Caco-2 (cell line): ENCODE data around the gene RSF1. TPM values are rescaled to one million over a fixed set of nuclear protein-coding genes. Genes with fewer than 3 reads are reported as not detected.
"Not testable (repeated sequence)": the region's sequence is repeated elsewhere in the genome, so short reads cannot be mapped to it uniquely, and the experiment has no call there.

Source experiments
- BruUV-seq: library from RNA; stranded (reverse); fragments of 400-500 nt; replicated peaks from 2 replicates; lab custom pipeline; 2021; lab: Mats Ljungman, UMichigan
- CTCF ChIA-PET: fragments of 300-600 bp; sonication (Branson Sonifier 250); formaldehyde crosslinking; loops from one replicate; lab custom pipeline; 2022; ENCODE audit warnings: antibody characterized with exemption; lab: Charles Lee
- POLR2A ChIA-PET: fragments of 300-600 bp; sonication (Branson Sonifier 250); formaldehyde crosslinking; loops from one replicate; lab custom pipeline; 2022; ENCODE audit warnings: antibody characterized with exemption; lab: Charles Lee
- DNase-seq, 2 experiments: peaks; one replicate each; pipeline versions ENCODE4 v3.0.0 to v3.0.0-alpha.2; 2020 to 2022
- H3K27me3 ChIP-seq: replicated peaks from 2 replicates; pipeline ENCODE4 v1.6.0; 2011; ENCODE audit warnings: low read length; ENCODE audit not compliant: control insufficient read depth, insufficient read depth
- H3K36me3 ChIP-seq: 2 replicates; pipeline ENCODE4 v1.5.1; 2011; ENCODE audit warnings: low read length; ENCODE audit not compliant: control insufficient read depth, insufficient read depth
- H3K4me1 ChIP-seq: fragments of 250-450 bp; sonication (Bioruptor Pico); 2 replicates; pipeline ENCODE4 v1.5.1; 2020; ENCODE audit warnings: mild to moderate bottlenecking
- H3K4me3 ChIP-seq: 2 replicates; pipeline ENCODE4 v1.5.1; 2011; ENCODE audit warnings: low read depth, mild to moderate bottlenecking, control low read depth, low read length
- H3K9me3 ChIP-seq: fragments of 250-450 bp; sonication (Bioruptor Pico); 2 replicates; pipeline ENCODE4 v1.5.1; 2020; ENCODE audit warnings: mild to moderate bottlenecking, moderate library complexity
- H3K27ac Mint-ChIP-seq: one replicate; pipeline ENCODE4 v1.8.0; 2022; ENCODE audit warnings: mixed read lengths; ENCODE audit not compliant: unreplicated experiment
- H3K27me3 Mint-ChIP-seq: one replicate; pipeline ENCODE4 v1.8.0; 2022; ENCODE audit warnings: mixed read lengths; ENCODE audit not compliant: insufficient read depth, unreplicated experiment
- H3K36me3 Mint-ChIP-seq: one replicate; pipeline ENCODE4 v1.8.0; 2022; ENCODE audit warnings: mild to moderate bottlenecking, mixed read lengths; ENCODE audit not compliant: insufficient read depth, unreplicated experiment
- H3K4me1 Mint-ChIP-seq: one replicate; pipeline ENCODE4 v1.8.0; 2022; ENCODE audit warnings: low read depth, mixed read lengths; ENCODE audit not compliant: unreplicated experiment
- H3K4me3 Mint-ChIP-seq: one replicate; pipeline ENCODE4 v1.8.0; 2022; ENCODE audit warnings: mild to moderate bottlenecking, moderate library complexity, mixed read lengths; ENCODE audit not compliant: unreplicated experiment
- H3K9me3 Mint-ChIP-seq: one replicate; pipeline ENCODE4 v1.8.0; 2022; ENCODE audit warnings: mixed read lengths; ENCODE audit not compliant: unreplicated experiment
- intact Hi-C: fragments of 100-400 bp; cut with micrococcal nuclease; formaldehyde crosslinking; loops from one replicate; pipeline ENCODE4 v1.10.0; 2022; ENCODE audit not compliant: unreplicated experiment
- total RNA-seq: library from RNA; stranded (reverse); gene quantifications from 2 replicates; pipeline ENCODE4 v1.2.3, GENCODE V29; 2022
- TF ChIP-seq, protein P1 (sequence below), 2 experiments: fragments of 200-600 bp in 1 of 2; IDR thresholded peaks; 1 replicate in 1 of 2; 2 replicates in 1 of 2; pipeline versions ENCODE4 v1.5.1 to v1.8.0; 2011 to 2022; ENCODE audit warnings: antibody characterized with exemption in 1 of 2, control low read depth in 1 of 2, inconsistent platforms in 1 of 2, low read depth in 1 of 2, low read length in 1 of 2, mild to moderate bottlenecking in 1 of 2, moderate library complexity in 1 of 2; ENCODE audit not compliant: insufficient read depth in 1 of 2, severe bottlenecking in 1 of 2, unreplicated experiment in 1 of 2

Gene RSF1
- total RNA-seq, 1 experiment from 2014 or later = 121 TPM

GRCh38 chr11:77636731-77637344 lies 183.7 kb downstream of the RSF1 start:
- Histone ChIP-seq H3K4me1 (peaks cover 4% of the 10 kb centered on the region), H3K36me3 (no peaks in the 10 kb centered on the region), H3K27me3 (no peaks in the 10 kb centered on the region), H3K9me3 (peaks cover 7% of the 10 kb centered on the region; the same call in 1 of the 2 replicates), H3K4me3 (peak overlapping the region; percentile 80)
- Mint-ChIP-seq H3K9me3 (no peaks in the 10 kb centered on the region), H3K27ac (peak overlapping the region; percentile 85), H3K4me1 (peaks cover 15% of the 10 kb centered on the region), H3K27me3 (no peaks in the 10 kb centered on the region), H3K4me3 (peak overlapping the region; percentile 88), H3K36me3 (peaks cover 44% of the 10 kb centered on the region)
- DNase-seq = no peak
- CTCF ChIA-PET = no interaction called here
- BruUV-seq = TSS peak; percentile 77
- intact Hi-C loops = loop anchor here (1.0 to 2.0 kb wide), 4 partner anchors 33 to 358 kb away; partner anchors contain the start of genes AAMDC, INTS4 and RSF1
- POLR2A ChIA-PET = interaction anchor here (0.8 kb wide), 1 partner anchor 358 kb away, joined by 6 read pairs; the partner anchor contains the start of gene INTS4
- TF ChIP-seq, protein P1, sequence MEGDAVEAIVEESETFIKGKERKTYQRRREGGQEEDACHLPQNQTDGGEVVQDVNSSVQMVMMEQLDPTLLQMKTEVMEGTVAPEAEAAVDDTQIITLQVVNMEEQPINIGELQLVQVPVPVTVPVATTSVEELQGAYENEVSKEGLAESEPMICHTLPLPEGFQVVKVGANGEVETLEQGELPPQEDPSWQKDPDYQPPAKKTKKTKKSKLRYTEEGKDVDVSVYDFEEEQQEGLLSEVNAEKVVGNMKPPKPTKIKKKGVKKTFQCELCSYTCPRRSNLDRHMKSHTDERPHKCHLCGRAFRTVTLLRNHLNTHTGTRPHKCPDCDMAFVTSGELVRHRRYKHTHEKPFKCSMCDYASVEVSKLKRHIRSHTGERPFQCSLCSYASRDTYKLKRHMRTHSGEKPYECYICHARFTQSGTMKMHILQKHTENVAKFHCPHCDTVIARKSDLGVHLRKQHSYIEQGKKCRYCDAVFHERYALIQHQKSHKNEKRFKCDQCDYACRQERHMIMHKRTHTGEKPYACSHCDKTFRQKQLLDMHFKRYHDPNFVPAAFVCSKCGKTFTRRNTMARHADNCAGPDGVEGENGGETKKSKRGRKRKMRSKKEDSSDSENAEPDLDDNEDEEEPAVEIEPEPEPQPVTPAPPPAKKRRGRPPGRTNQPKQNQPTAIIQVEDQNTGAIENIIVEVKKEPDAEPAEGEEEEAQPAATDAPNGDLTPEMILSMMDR (IDR thresholded peaks at IDR 0.05; ENCODE audit: insufficient read depth in 1 of 2, low read depth in 1 of 2, low read length in 1 of 2, severe bottlenecking in 1 of 2, unreplicated experiment in 1 of 2) = no peak

- H3K4me1 ChIP-seq, H3K9me3 ChIP-seq, H3K9me3 Mint-ChIP-seq, H3K27me3 Mint-ChIP-seq, BruUV-seq, POLR2A ChIA-PET, H3K4me3 Mint-ChIP-seq, H3K36me3 ChIP-seq, DNase-seq, intact Hi-C loops, H3K4me3 ChIP-seq, H3K27ac Mint-ChIP-seq, H3K27me3 ChIP-seq: not testable (repeated sequence)
- H3K36me3 Mint-ChIP-seq = peaks cover 60% of the 10 kb centered on the region
- H3K4me1 Mint-ChIP-seq = peaks cover 22% of the 10 kb centered on the region
- CTCF ChIA-PET = interaction anchor here (1.2 kb wide), 1 partner anchor 14 kb away, joined by 5 read pairs; no protein-coding TSS in a partner anchor
Observed at GRCh38 chr11:77633926-77634325, 186.6 kb downstream of the RSF1 start.

DNA sequence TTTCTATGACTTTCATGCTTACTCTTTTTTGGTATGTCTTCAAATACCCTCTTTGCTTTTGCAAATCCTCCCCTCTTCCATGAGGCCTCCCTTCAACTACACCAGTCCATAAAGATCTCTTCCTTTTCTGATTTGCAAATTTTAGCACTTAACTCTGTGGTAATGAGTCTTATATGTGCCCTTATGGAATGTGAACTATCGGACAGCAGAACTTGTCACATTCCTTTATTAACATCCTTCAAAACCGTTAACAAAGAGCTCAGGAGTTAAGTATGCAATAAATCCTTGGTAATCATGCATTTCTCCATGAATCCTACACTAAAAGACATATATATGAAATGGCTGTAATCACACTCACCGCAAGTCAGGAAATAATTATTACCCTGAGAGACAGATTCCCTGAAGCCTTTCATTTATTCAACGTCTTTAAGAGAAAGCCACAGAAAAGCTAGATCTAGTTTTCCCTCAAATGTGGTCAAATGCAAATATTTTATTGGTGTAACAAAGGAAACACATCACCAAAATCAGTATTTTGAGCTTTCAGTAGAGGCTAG lies 190.3 kb downstream of the RSF1 start:
- Histone ChIP-seq H3K36me3 (peaks cover 2% of the 10 kb centered on the region), H3K4me3 (no peak overlapping the region), H3K27me3 (no peaks in the 10 kb centered on the region), H3K4me1 (no peaks in the 10 kb centered on the region), H3K9me3 (no peaks in the 10 kb centered on the region)
- peaks cover 77% of the 10 kb centered on the region for H3K36me3 Mint-ChIP-seq
- no peak overlapping the region for H3K4me3 Mint-ChIP-seq
- BruUV-seq = no TSS peak
- ChIA-PET CTCF (interaction anchor here (0.6 to 0.7 kb wide), 3 partner anchors 11 to 583 kb away, joined by 3 to 4 read pairs (median 3); no protein-coding TSS in a partner anchor), POLR2A (interaction anchor here (0.6 to 0.7 kb wide), 2 partner anchors 12 to 364 kb away, joined by 3 to 11 read pairs; partner anchors contain the start of gene INTS4)
- H3K27ac Mint-ChIP-seq = no peak overlapping the region
- intact Hi-C loops = no loop called here
- H3K4me1 Mint-ChIP-seq = peaks cover 7% of the 10 kb centered on the region
- no peaks in the 10 kb centered on the region for H3K27me3 Mint-ChIP-seq
- TF ChIP-seq, protein P1 (IDR thresholded peaks at IDR 0.05; ENCODE audit: insufficient read depth in 1 of 2, low read depth in 1 of 2, low read length in 1 of 2, severe bottlenecking in 1 of 2, unreplicated experiment in 1 of 2) = no peak
- H3K9me3 Mint-ChIP-seq = no peaks in the 10 kb centered on the region
- DNase-seq = no peak
